BLaER1 treated with 17β-estradiol and CSF1 and Interleukin-3, amounts not matched to agents 10 nM and 100 nM (cell line): ENCODE measurements around the gene RPL3.
"Not testable (repeated sequence)": the region's sequence is repeated elsewhere in the genome, so short reads cannot be mapped to it uniquely, and the experiment has no call there.

Source experiments
- H3K27ac ChIP-seq, 11 experiments: shearing (Covaris generic); formaldehyde crosslinking; 2 replicates each; pipeline ENCODE4 v1.8.1; 2022
- H3K27me3 ChIP-seq, 11 experiments: shearing (Covaris generic); formaldehyde crosslinking; 2 replicates each; pipeline ENCODE4 v1.8.1; 2022
- H3K36me3 ChIP-seq, 11 experiments: shearing (Covaris generic); formaldehyde crosslinking; 2 replicates each; pipeline ENCODE4 v1.8.1; 2022
- H3K4me1 ChIP-seq, 10 experiments: shearing (Covaris generic); formaldehyde crosslinking; 2 replicates each; pipeline ENCODE4 v1.8.1; 2022
- H3K4me2 ChIP-seq, 11 experiments: shearing (Covaris generic); formaldehyde crosslinking; 2 replicates each; pipeline ENCODE4 v1.8.1; 2022
- H3K4me3 ChIP-seq, 10 experiments: shearing (Covaris generic); formaldehyde crosslinking; 2 replicates each; pipeline ENCODE4 v1.8.1; 2022
- H3K9ac ChIP-seq, 11 experiments: shearing (Covaris generic); formaldehyde crosslinking; 2 replicates each; pipeline ENCODE4 v1.8.1; 2022
- H3K9me3 ChIP-seq, 11 experiments: shearing (Covaris generic); formaldehyde crosslinking; replicated peaks in 1 of 11; 2 replicates each; pipeline ENCODE4 v1.8.1; 2022
- H4K20me1 ChIP-seq, 11 experiments: shearing (Covaris generic); formaldehyde crosslinking; 2 replicates each; pipeline ENCODE4 v1.8.1; 2022
- Cebpa-rat ChIP-seq, 11 experiments: shearing (Covaris generic); IDR thresholded peaks; 2 replicates each; pipeline ENCODE4 v1.8.1; 2022

The RPL3 gene

DNA sequence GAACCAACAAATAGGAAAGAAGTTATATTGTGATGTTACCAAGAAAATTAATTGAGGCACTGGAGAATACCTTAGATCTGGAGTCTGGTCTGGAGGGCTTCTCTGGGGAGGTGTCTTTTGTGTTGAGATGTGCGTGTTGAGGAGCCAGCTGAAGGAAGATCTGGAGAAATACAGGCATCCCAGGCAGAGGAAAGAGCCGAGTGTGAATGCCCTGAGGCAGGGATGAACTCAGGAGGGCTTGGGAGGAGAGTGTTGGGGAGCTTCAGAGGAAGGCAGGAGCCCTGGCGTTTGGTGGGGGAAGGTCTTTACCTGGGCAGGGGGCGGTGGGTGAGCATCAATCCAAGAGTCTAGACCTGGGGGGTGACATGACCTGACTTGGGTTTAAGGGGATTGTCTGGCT, 43.5 kb upstream of the RPL3 start:
- peaks cover 0 to 20% (median 7%) of the 10 kb centered on the region in 11 experiments; a peak in 11 of 22 replicates for H3K36me3 ChIP-seq

DNA sequence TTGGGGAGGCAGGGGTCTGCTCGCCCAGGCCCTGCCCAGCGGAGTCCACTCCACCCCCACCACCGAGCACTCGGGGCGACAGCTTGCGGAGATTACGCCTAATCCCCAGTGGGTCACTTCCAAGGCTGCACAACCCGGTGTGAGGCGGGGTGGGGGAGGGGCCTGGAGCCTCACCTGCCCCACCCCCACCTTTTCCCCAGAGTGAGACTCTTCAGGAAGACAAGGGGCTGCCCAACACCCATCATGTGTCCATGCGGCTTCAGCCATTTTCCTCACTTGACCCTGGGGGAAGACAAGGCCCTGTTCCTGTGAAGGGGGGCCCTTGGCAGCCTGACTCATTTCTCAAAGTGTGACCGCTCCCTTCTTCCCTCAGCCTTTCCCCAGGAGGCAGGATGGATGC, 42.8 kb upstream of the RPL3 start:
- Histone ChIP-seq H3K4me1 (peaks cover 69 to 90% (median 83%) of the 10 kb centered on the region in 10 experiments), H4K20me1 (peaks cover 0 to 96% (median 73%) of the 10 kb centered on the region in 11 experiments; a peak in 19 of 22 replicates), H3K36me3 (peaks cover 0 to 21% (median 7%) of the 10 kb centered on the region in 11 experiments; a peak in 11 of 22 replicates), H3K4me2 (peak overlapping the region; percentile 76 to 92 (median 81)), H3K27me3 (no peaks in the 10 kb centered on the region), H3K27ac (peak overlapping the region in 9 of 11 experiments; percentile 28 to 83 (median 42); a peak in 17 of 22 replicates), H3K9me3 (no peaks in the 10 kb centered on the region), H3K9ac (peak overlapping the region in 10 of 11 experiments; percentile 5 to 71 (median 48); a peak in 14 of 22 replicates), H3K4me3 (no peak overlapping the region)
- TF ChIP-seq Cebpa-rat (IDR thresholded peaks at IDR 0.05): no peak

More for the DNA sequence above, 43.5 kb upstream of the RPL3 start:
- Histone ChIP-seq H3K27ac (peak overlapping the region in 7 of 11 experiments; percentile 41 to 83 (median 63); a peak in 11 of 22 replicates), H3K4me2 (peak overlapping the region; percentile 76 to 92 (median 81)), H3K4me3 (no peak overlapping the region), H4K20me1 (peaks cover 0 to 93% (median 71%) of the 10 kb centered on the region in 11 experiments; a peak in 19 of 22 replicates), H3K9ac (peak overlapping the region in 9 of 11 experiments; percentile 15 to 71 (median 53); a peak in 11 of 22 replicates), H3K4me1 (peaks cover 75 to 96% (median 88%) of the 10 kb centered on the region in 10 experiments), H3K9me3 (no peaks in the 10 kb centered on the region), H3K27me3 (no peaks in the 10 kb centered on the region)
- TF ChIP-seq Cebpa-rat (IDR thresholded peaks at IDR 0.05): no peak

GRCh38 chr22:39361496-39361895, 42.1 kb upstream of the RPL3 start:
- TF ChIP-seq Cebpa-rat (IDR thresholded peaks at IDR 0.05): no peak
- Histone ChIP-seq H3K27ac (peak overlapping the region in 7 of 11 experiments; percentile 28 to 83 (median 42); a peak in 10 of 22 replicates), H3K4me1 (peaks cover 63 to 90% (median 82%) of the 10 kb centered on the region in 10 experiments), H3K4me3 (no peak overlapping the region), H3K27me3 (no peaks in the 10 kb centered on the region), H3K9ac (peak overlapping the region in 6 of 11 experiments; percentile 5 to 63 (median 45); a peak in 7 of 22 replicates), H4K20me1 (peaks cover 0 to 96% (median 80%) of the 10 kb centered on the region in 11 experiments; a peak in 19 of 22 replicates), H3K36me3 (peaks cover 0 to 28% (median 8%) of the 10 kb centered on the region in 11 experiments; a peak in 12 of 22 replicates), H3K4me2 (peak overlapping the region; percentile 76 to 92 (median 81)), H3K9me3 (no peaks in the 10 kb centered on the region)

DNA sequence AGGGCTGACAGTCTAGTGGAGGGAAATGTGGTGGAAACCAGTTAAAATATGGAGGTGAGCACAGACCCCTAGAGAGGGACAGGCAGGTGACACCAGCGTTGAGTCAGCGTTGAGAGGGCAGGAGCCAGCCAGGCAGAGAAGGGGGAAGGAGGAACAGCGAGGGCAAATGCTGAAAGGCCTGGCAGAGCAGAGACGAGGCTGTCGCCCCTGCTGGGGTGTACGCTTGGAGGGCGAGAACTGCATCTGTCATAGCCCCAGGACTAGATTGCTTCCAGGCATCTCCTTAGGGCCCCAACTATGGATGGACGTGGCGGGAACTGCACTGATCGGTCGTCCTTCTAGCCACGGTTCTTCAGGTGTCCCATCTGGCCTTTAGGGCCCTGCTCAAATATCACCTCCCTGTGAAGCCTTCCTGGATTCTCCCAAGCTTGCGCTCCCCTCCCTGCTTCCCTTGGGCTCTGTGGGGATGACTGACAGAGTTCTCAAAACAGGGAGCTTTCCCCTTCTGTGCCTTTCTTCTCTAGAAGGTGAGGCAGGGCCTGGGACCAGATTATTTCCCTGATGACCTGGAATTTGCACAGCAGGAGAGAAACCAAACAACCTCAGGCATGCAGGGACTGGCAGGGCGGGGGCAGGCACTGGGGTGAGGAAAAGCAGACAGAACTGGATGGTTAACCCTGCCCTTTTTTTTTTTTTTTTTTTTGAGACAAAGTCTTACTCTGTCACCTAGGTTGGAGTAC, 41.4 kb upstream of the RPL3 start:
- Histone ChIP-seq H3K27ac (peak overlapping the region in 5 of 11 experiments; percentile 3 to 52 (median 23); a peak in 7 of 22 replicates), H3K27me3 (no peaks in the 10 kb centered on the region), H3K4me2 (peak overlapping the region; percentile 22 to 92 (median 78); a peak in 19 of 22 replicates), H3K9me3 (no peaks in the 10 kb centered on the region), H3K36me3 (peaks cover 0 to 35% (median 8%) of the 10 kb centered on the region in 11 experiments; a peak in 12 of 22 replicates), H3K4me3 (no peak overlapping the region), H3K4me1 (peaks cover 59 to 90% (median 82%) of the 10 kb centered on the region in 10 experiments), H4K20me1 (peaks cover 0 to 96% (median 85%) of the 10 kb centered on the region in 11 experiments; a peak in 19 of 22 replicates), H3K9ac (peak overlapping the region in 7 of 11 experiments; percentile 4 to 57 (median 27); a peak in 8 of 22 replicates)
- no peak for TF ChIP-seq Cebpa-rat (IDR thresholded peaks at IDR 0.05)

DNA sequence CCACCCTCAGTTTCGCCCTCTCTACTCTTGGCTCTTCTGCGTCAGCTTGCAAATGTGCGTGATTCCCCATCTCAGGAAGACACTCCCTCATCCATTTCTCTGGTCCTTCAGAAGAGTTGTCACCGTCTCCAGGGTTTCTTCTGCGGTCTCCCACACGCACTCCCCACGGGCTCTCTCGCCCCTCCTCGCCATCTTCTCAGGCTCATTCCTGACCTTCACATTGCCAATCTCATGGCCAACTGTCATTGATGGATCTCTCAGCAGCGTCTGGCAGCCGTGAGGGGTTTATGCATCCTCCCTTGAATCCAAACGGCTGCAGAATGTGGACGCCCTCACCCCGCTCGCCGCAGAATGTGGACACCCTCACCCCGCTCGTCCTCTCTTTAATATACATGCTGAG, 40.8 kb upstream of the RPL3 start:
- H3K4me1 ChIP-seq: peaks cover 54 to 90% (median 82%) of the 10 kb centered on the region in 10 experiments
- H3K36me3 ChIP-seq: peaks cover 0 to 39% (median 8%) of the 10 kb centered on the region in 11 experiments; a peak in 12 of 22 replicates
- H3K9me3 ChIP-seq: no peaks in the 10 kb centered on the region
- no peak overlapping the region for H3K4me3 ChIP-seq
- peak overlapping the region; percentile 22 to 92 (median 78); a peak in 19 of 22 replicates for H3K4me2 ChIP-seq
- no peaks in the 10 kb centered on the region for H3K27me3 ChIP-seq
- TF ChIP-seq Cebpa-rat (IDR thresholded peaks at IDR 0.05): no peak
- H3K9ac ChIP-seq: peak overlapping the region in 6 of 11 experiments; percentile 4 to 57 (median 23); a peak in 4 of 22 replicates
- H3K27ac ChIP-seq: peak overlapping the region in 4 of 11 experiments; percentile 3 to 52 (median 16); a peak in 3 of 22 replicates
- peaks cover 0 to 96% (median 87%) of the 10 kb centered on the region in 11 experiments; a peak in 19 of 22 replicates for H4K20me1 ChIP-seq

DNA sequence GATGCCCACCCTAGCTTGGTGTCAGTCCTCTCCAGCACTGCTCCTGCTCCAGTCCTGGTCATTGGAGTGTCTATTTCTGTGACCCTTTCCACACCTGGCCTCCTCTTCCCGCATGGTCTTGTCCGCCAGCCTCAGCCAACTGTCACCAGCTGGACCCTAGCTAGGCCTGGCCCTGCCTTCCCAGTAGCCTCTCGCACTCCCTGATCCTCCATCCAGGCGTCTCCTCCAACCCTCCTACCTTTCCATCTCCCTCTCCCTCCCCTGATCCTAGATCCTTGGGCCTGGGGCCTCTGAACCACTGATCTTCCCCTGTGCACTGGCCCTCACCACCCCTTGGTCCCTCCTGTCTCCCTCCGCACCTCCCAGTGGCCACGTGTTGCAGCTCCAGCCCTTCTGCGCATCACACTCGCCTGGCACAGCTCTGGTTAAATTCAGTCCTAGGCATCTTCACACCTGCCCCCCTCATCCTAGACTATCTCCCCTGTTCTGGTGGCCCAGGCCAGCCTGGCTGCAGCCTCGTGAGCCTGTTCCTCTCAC, 40.3 kb upstream of the RPL3 start:
- H3K4me1 ChIP-seq: peaks cover 52 to 90% (median 82%) of the 10 kb centered on the region in 10 experiments
- H3K27ac ChIP-seq: 0 out of 22 replicates have a peak overlapping the region, but pooled peaks of 1 of the 11 experiments have one; percentile 28
- no peak overlapping the region for H3K4me3 ChIP-seq
- TF ChIP-seq Cebpa-rat (IDR thresholded peaks at IDR 0.05): no peak
- H4K20me1 ChIP-seq: peaks cover 0 to 96% (median 87%) of the 10 kb centered on the region in 11 experiments; a peak in 19 of 22 replicates
- H3K36me3 ChIP-seq: peaks cover 0 to 39% (median 8%) of the 10 kb centered on the region in 11 experiments; a peak in 12 of 22 replicates
- H3K4me2 ChIP-seq: peak overlapping the region in 8 of 11 experiments; percentile 66 to 92 (median 81); a peak in 16 of 22 replicates
- no peaks in the 10 kb centered on the region for H3K27me3 ChIP-seq
- H3K9ac ChIP-seq: 0 out of 22 replicates have a peak overlapping the region, but pooled peaks of 1 of the 11 experiments have one; percentile 35
- H3K9me3 ChIP-seq: no peaks in the 10 kb centered on the region

DNA sequence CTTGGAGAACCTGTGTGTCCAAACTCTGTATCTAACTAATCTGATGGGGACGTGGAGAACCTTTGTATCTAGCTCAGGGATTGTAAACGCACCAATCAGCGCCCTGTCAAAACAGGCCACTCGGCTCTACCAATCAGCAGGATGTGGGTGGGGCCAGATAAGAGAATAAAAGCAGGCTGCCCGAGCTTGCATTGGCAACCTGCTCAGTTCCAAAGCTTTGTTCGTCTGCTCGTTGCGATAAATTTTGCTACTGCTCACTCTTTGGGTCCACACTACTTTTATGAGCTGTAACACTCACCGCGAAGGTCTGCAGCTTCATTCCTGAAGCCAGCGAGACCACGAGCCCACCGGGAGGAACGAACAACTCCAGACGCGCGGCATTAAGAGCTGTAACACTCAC, 38.8 kb upstream of the RPL3 start:
- H3K9ac ChIP-seq, H3K9me3 ChIP-seq, H3K4me3 ChIP-seq, H3K4me2 ChIP-seq, H3K27ac ChIP-seq, H3K27me3 ChIP-seq: not testable (repeated sequence)
- Histone ChIP-seq H3K36me3 (peaks cover 0 to 39% (median 8%) of the 10 kb centered on the region in 11 experiments; a peak in 12 of 22 replicates), H4K20me1 (peaks cover 0 to 96% (median 80%) of the 10 kb centered on the region in 11 experiments; a peak in 19 of 22 replicates), H3K4me1 (peaks cover 40 to 90% (median 81%) of the 10 kb centered on the region in 10 experiments)

DNA sequence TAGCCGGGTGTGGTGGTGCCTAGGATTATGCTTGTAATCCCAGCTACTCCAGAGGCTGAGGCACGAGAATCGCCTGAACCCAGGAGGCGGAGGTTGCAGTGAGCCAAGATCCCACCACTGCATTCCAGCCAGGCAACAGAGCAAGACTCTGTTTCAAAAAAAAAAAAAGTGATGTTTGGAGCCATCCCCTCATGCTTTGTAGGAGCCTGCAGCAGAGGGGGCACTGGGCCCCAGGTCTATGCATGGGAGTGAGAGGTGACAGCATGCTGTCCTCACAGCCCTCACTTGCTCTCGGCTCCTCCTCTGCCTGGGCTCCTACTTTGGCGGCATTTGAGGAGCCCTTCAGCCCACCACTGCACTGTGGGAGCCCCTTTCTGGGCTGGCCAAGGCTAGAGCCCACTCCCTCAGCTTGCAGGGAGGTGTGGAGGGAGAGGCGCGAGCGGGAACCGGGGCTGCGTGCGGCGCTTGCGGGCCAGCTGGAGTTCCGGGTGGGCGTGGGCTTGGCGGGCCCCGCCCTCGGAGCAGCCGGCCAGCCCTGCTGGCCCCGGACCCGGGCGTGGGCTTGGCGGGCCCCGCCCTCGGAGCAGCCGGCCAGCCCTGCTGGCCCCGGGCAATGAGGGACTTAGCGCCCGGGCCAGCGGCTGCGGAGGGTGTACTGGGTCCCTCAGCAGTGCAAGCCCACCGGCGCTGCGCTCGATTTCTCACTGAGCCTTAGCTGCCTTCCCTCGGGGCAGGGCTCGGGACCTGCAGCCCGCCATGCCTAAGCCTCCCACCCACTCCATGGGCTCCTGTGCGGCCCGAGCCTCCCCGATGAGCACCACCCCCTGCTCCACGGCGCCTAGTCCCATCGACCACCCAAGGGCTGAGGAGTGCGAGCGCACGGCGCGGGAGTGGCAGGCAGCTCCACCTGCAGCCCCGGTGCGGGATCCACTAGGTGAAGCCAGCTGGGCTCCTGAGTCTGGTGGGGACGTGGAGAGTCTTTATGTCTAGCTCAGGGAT, 38.0 kb upstream of the RPL3 start:
- H4K20me1 ChIP-seq: peaks cover 0 to 96% (median 80%) of the 10 kb centered on the region in 11 experiments; a peak in 19 of 22 replicates
- H3K4me1 ChIP-seq: peaks cover 40 to 90% (median 81%) of the 10 kb centered on the region in 10 experiments
- not testable (repeated sequence) for H3K9ac ChIP-seq, H3K4me3 ChIP-seq, H3K9me3 ChIP-seq, H3K27me3 ChIP-seq
- H3K27ac ChIP-seq: peak overlapping the region in 1 of 11 experiments; percentile 19; a peak in 1 of 22 replicates
- H3K4me2 ChIP-seq: peak overlapping the region in 9 of 11 experiments; percentile 47 to 65 (median 55); a peak in 18 of 22 replicates
- H3K36me3 ChIP-seq: peaks cover 0 to 39% (median 8%) of the 10 kb centered on the region in 11 experiments; a peak in 12 of 22 replicates
